Stimulated activated CD4-positive, alpha-beta T cell treated with anti-CD3 and anti-CD28 coated beads, TNF-alpha, amount 100 ng/mL, for 4 hours (primary cell): Measurements from ENCODE around the gene ITSN1.
"Not testable (repeated sequence)": the region's sequence is repeated elsewhere in the genome, so short reads cannot be mapped to it uniquely, and the experiment has no call there.

Source experiments
- DNase-seq, 3 experiments: peaks; one replicate each; pipeline ENCODE4 v3.0.0-alpha.2; 2020; ENCODE audit warnings: low read depth in 3 of 3

Gene ITSN1

GRCh38 chr21:33770542-33770941 is 128.2 kb downstream of the ITSN1 start:
- DNase-seq, result no peak

- DNase-seq, result no peak
Observed at GRCh38 chr21:33771976-33772375, 129.7 kb downstream of the ITSN1 start.

- no peak for DNase-seq
Observed at GRCh38 chr21:33774551-33774950, 132.2 kb downstream of the ITSN1 start.

- no peak for DNase-seq
Observed at GRCh38 chr21:33775100-33775828, 133.0 kb downstream of the ITSN1 start.

GRCh38 chr21:33780631-33781030 is 138.3 kb downstream of the ITSN1 start:
- no peak for DNase-seq

GRCh38 chr21:33781121-33781520 is 138.8 kb downstream of the ITSN1 start:
- DNase-seq, result no peak

GRCh38 chr21:33783187-33783979 is 141.1 kb downstream of the ITSN1 start:
- DNase-seq, result no peak

GRCh38 chr21:33787431-33787830 is 145.1 kb downstream of the ITSN1 start:
- no peak for DNase-seq

GRCh38 chr21:33788438-33788837 is 146.1 kb downstream of the ITSN1 start:
- DNase-seq, result not testable (repeated sequence)

GRCh38 chr21:33789697-33790096 is 147.4 kb downstream of the ITSN1 start:
- DNase-seq, result no peak

- DNase-seq, result no peak
Observed at GRCh38 chr21:33791073-33791472, 148.8 kb downstream of the ITSN1 start.

GRCh38 chr21:33794596-33794995 is 152.3 kb downstream of the ITSN1 start:
- DNase-seq, result no peak

- no peak for DNase-seq
Observed at GRCh38 chr21:33797565-33797964, 155.3 kb downstream of the ITSN1 start.

GRCh38 chr21:33799378-33800090 is 157.2 kb downstream of the ITSN1 start:
- DNase-seq, result no peak

- no peak for DNase-seq
Observed at GRCh38 chr21:33800753-33801423, 158.6 kb downstream of the ITSN1 start.

- DNase-seq, result no peak
Observed at GRCh38 chr21:33801424-33802405, 159.4 kb downstream of the ITSN1 start.

- no peak for DNase-seq
Observed at GRCh38 chr21:33802481-33802880, 160.2 kb downstream of the ITSN1 start.

GRCh38 chr21:33808715-33809367 is 166.5 kb downstream of the ITSN1 start:
- DNase-seq, result no peak

GRCh38 chr21:33810766-33811165 is 168.5 kb downstream of the ITSN1 start:
- no peak for DNase-seq
